Neural progenitor cell (in vitro differentiated cells): ENCODE results near the gene ECM1.

Experiments
- CTCF ChIP-seq: fragments of 200-600 bp; sonication (generic); IDR thresholded peaks from 2 replicates; pipeline ENCODE4 v1.5.1; 2017; ENCODE audit warnings: antibody characterized with exemption, mild to moderate bottlenecking
- EZH2 ChIP-seq: fragments of 200-600 bp; sonication (generic); IDR thresholded peaks from 2 replicates; pipeline ENCODE4 v1.6.1; 2017; ENCODE audit warnings: antibody characterized with exemption, mild to moderate bottlenecking, moderate library complexity
- EZH2phosphoT487 ChIP-seq: fragments of 200-600 bp; sonication (generic); IDR thresholded peaks from 2 replicates; pipeline ENCODE4 v1.6.1; 2017; ENCODE audit warnings: antibody characterized with exemption

- TF ChIP-seq CTCF (peak; percentile 14), EZH2 (no peak), EZH2phosphoT487 (no peak)
Observed at GRCh38 chr1:150515328-150516049, 7.6 kb downstream of the ECM1 start, which contains the start of gene FALEC.
